ENCODE results near the gene PRR22.
"Not testable (repeated sequence)": the region's sequence is repeated elsewhere in the genome, so short reads cannot be mapped to it uniquely, and the experiment has no call there.

The PRR22 gene

DNA sequence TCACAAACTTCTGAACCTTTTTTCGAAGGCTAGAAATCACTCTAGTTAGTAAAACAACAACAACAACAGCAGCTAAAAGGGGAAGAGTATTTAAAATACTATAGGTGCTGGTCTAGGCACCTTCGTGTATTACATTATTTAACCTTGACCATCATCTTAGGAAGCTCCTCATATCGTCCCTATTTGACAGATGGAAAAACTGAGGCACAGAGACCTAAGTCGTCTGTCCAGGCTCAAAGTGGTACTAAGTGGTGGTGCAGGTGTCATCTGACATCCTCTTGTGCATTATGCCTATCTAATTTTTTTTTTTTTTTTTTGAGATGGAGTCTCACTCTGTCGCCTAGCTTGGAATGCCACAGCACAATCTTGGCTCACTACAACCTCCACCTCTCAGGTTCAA is 35.0 kb downstream of the PRR22 start:
- Histone ChIP-seq H3K27ac (no peak overlapping the region), H3K4me3 (no peak overlapping the region)
- DNase-seq (ENCODE audit: low spot score) = no peak
- TF ChIP-seq, protein P1, sequence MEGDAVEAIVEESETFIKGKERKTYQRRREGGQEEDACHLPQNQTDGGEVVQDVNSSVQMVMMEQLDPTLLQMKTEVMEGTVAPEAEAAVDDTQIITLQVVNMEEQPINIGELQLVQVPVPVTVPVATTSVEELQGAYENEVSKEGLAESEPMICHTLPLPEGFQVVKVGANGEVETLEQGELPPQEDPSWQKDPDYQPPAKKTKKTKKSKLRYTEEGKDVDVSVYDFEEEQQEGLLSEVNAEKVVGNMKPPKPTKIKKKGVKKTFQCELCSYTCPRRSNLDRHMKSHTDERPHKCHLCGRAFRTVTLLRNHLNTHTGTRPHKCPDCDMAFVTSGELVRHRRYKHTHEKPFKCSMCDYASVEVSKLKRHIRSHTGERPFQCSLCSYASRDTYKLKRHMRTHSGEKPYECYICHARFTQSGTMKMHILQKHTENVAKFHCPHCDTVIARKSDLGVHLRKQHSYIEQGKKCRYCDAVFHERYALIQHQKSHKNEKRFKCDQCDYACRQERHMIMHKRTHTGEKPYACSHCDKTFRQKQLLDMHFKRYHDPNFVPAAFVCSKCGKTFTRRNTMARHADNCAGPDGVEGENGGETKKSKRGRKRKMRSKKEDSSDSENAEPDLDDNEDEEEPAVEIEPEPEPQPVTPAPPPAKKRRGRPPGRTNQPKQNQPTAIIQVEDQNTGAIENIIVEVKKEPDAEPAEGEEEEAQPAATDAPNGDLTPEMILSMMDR (IDR thresholded peaks at IDR 0.05) = no peak

DNA sequence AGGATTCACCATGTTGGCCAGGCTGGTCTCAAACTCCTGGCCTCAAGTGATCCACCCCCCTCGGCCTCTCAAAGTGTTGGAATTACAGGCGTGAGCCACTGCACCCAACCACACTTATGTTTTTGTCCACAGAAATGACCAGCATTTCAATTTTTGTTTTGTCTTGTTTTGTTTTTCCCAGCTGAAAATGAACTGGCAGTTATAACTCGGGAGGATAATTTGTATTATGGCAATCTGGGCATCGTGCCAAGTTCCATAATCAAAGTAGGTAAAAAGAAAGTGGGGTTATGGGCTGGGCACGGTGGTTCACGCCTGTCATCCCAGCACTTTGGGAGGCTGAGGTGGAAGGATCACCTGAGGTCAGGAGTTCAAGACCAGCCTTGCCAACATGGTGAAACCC is 35.6 kb downstream of the PRR22 start:
- H3K4me3 ChIP-seq; DNase-seq (ENCODE audit: low spot score); H3K27ac ChIP-seq: not testable (repeated sequence)

DNA sequence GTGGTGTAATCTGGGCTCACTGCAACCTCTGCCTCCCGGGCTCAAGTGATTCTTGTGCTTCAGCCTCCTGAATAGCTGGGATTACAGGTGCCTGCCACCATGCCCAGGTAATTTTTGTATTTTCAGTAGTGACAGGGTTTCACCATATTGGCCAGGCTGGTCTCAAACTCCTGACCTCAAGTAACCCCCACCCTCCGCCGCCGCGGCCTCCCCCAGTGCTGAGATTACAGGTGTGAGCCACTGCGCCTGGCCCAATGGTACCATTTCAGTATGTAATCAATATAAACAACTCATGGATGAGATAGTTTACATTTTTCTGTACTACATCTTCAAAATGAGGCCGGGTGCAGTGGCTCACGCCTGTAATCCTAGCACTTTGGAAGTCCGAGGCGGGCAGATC is 39.5 kb downstream of the PRR22 start:
- not testable (repeated sequence) for H3K4me3 ChIP-seq; H3K27ac ChIP-seq; DNase-seq (ENCODE audit: low spot score)

DNA sequence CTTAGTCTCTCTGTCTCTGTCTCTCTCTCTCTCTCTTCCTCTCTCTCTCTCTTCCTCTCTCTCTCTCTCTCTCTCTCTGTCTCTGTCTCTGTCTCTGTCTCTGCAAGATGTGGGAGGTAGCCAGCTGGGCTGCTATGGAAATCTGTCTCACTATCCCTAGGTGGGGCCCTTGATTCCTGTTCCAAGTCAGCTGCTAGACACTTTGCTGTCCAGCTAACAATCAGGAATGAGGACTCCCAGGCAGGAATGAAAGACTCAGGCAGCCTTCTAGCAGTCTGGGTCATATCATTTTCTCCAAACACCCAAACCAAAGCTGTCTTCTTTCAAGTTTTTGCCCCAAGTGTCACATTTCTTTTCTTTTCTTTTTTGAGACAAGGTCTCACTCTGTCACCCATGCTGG is 40.9 kb downstream of the PRR22 start:
- TF ChIP-seq, protein P1 (IDR thresholded peaks at IDR 0.05) = no peak
- no peak overlapping the region for H3K4me3 ChIP-seq
- no peak for DNase-seq (ENCODE audit: low spot score)
- no peak overlapping the region for H3K27ac ChIP-seq

DNA sequence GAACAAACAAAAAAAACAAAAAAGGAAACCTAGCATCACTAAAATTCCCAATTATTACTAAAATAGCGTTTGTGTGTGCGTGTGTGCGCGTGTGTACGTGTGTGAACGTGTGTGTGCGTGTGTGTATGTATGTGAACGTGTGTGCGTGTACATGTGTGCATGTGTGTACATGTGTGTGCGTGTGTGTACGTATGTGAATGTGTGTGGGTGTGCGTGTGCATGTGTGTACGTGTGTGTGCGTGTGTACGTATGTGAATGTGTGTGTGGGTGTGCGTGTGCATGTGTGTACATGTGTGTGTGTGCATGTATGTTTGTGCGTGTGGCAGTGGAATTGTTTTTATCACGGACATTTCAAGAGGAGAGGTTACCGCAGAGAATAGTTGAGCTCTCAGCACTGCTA is 42.5 kb downstream of the PRR22 start:
- TF ChIP-seq, protein P1 (IDR thresholded peaks at IDR 0.05) = no peak
- DNase-seq (ENCODE audit: low spot score) = no peak
- Histone ChIP-seq H3K4me3 (no peak overlapping the region), H3K27ac (no peak overlapping the region)

DNA sequence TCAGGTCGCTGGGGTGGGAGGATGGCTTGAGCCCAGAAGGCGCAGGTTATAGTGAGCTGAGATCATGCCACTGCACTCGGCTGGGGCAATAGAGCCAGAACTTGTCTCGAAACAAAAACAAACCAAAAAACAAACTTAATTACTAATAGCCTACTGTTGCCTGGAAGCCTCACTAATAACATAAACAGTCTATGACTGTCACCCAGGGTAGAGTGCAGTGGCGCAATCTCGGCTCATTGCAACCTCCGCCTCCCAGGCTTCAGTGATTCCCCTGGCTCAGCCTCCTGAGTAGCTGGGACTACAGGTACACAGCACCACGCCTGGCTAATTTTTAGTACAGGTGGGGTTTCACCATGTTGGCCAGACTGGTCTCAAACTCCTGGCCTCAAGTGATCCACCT is 46.1 kb downstream of the PRR22 start:
- no peak overlapping the region for H3K27ac ChIP-seq
- H3K4me3 ChIP-seq = no peak overlapping the region
- no peak for DNase-seq (ENCODE audit: low spot score)
- TF ChIP-seq, protein P1 (IDR thresholded peaks at IDR 0.05) = no peak

DNA sequence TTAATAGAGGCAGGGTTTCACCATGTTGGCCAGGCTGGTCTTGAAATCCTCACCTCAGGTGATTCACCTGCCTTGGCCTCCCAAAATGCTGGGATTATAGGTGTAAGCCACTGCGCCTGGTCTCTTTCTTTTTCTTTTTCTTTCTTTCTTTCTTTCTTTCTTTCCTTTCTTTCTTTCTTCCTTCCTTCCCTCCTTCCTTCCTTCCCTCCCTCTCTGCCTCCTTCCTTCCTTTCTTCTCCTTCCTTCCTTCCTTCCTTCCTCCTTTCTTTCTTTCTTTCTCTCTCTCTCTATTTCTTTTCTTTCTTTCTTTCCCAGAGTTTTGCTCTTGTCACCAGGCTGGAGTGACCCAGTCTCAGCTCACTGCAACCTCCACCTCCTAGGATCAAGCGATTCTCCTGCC is 51.4 kb downstream of the PRR22 start:
- not testable (repeated sequence) for H3K4me3 ChIP-seq; H3K27ac ChIP-seq; DNase-seq (ENCODE audit: low spot score)
